RWPE1 (cell line): ENCODE data around the gene TMEM147.

Source experiments
- CTCF ChIA-PET: fragments of 350-600 bp; sonication (Branson Sonifier 250); formaldehyde crosslinking; extraction: SDS; loops from one replicate; lab custom pipeline; 2021; lab: Yijun Ruan, JAX
- POLR2A ChIA-PET: fragments of 400-600 bp; formaldehyde crosslinking; extraction: SDS; loops from one replicate; lab custom pipeline; 2020; ENCODE audit warnings: antibody characterized with exemption; ENCODE audit not compliant: low non-redundant PET; lab: Yijun Ruan, JAX
- DNase-seq: peaks from one replicate; pipeline ENCODE4 v3.0.0; 2012; ENCODE audit warnings: low spot score
- H3K27ac ChIP-seq: fragments of 450-650 bp; 2 replicates; pipeline ENCODE4 v1.5.1; 2017
- TF ChIP-seq, protein P1 (sequence below): fragments of 450-650 bp; conservative IDR thresholded peaks from 2 replicates; pipeline ENCODE4 v1.5.1; 2017; ENCODE audit warnings: low read depth, mild to moderate bottlenecking

TMEM147 gene

DNA sequence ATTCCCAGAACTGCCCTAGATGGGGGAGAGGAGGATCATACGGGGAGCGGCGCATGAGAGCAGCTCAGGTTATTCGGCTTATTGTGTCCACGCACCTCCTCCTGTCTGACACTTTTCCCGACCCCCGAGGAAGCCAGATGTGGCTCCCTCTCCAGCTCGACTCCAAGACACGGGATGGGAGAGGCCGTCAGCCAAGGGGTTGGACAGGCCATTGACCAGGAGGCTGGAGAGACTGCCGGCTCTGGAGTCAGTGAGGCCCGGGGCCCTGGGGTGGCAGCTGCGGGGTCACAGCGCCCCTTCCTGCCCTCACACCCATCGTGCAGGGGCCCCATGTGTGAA lies 34.8 kb upstream of the TMEM147 start:
- DNase-seq = no peak
- POLR2A ChIA-PET = interaction anchor here (0.9 kb wide), 1 partner anchor 52 kb away, joined by 3 read pairs; no protein-coding TSS in a partner anchor
- CTCF ChIA-PET = interaction anchor here (0.5 to 2.2 kb wide), 21 partner anchors 8 to 570 kb away, joined by 3 to 16 read pairs (median 4); partner anchors contain the start of genes PSENEN and U2AF1L4
- peak overlapping the region; percentile 90 for H3K27ac ChIP-seq
- TF ChIP-seq, protein P1, sequence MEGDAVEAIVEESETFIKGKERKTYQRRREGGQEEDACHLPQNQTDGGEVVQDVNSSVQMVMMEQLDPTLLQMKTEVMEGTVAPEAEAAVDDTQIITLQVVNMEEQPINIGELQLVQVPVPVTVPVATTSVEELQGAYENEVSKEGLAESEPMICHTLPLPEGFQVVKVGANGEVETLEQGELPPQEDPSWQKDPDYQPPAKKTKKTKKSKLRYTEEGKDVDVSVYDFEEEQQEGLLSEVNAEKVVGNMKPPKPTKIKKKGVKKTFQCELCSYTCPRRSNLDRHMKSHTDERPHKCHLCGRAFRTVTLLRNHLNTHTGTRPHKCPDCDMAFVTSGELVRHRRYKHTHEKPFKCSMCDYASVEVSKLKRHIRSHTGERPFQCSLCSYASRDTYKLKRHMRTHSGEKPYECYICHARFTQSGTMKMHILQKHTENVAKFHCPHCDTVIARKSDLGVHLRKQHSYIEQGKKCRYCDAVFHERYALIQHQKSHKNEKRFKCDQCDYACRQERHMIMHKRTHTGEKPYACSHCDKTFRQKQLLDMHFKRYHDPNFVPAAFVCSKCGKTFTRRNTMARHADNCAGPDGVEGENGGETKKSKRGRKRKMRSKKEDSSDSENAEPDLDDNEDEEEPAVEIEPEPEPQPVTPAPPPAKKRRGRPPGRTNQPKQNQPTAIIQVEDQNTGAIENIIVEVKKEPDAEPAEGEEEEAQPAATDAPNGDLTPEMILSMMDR = peak; percentile 25

DNA sequence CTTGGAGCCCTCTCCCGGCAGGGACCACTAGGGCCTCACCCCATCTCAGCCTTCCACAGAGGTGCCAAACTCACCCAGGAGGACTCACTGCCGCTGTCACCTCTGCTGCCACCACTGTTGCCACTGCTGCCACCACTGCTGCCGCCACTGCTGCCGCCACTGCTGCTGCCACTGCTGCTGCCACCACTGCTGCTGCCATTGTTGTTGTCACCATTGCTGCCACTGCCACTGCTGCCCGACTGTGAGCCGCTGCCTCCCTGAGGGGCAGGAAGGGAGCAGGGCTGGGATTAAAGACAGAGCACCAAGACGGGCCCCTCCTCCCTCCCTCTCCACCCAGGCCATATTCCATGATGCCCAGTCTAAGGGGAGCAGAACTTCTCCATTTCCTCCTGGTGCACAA lies 34.1 kb upstream of the TMEM147 start:
- H3K27ac ChIP-seq = no peak overlapping the region
- ChIA-PET POLR2A (no interaction called here), CTCF (interaction anchor here (0.6 to 2.2 kb wide), 5 partner anchors 15 to 359 kb away, joined by 3 to 16 read pairs (median 4); no protein-coding TSS in a partner anchor)
- TF ChIP-seq, protein P1 = no peak
- DNase-seq = no peak

DNA sequence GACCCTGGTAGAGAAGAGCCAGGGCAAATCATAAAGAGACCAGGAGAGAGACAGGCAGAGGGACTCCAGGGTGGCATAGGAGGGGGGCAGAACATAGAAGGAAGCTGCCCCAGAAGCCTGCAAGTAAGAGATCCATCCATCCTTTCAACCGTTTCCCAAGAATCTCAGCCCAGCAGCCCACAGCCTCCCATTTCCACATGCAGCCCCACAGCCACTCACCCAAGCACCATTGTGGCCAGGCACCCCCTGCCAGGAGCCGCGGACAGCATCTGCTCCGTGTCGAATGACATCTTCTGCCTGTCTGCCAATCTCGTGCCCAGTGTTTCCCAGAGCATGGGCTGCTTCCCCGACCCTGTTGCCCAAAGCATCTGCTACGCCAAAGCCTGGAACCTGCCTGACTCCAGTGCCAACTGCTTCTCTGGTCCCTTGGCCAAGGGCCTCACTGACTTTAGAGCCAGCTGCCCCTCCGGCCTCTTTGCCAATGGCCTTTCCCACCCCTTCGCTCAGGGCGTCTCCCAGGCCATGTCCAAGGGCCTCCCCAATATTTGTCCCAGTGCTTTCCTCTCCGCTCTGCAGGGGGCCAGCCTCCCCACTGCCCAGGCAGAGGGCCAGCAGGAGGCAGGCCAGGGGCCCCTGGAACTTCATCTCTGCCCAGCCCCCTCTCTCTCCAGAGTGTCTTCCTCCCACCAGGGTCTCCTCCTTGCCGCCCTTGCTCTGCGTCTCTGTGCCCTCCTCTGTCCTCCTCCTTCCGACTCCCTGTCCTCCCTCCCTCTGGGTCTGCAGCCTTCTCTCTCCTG lies 32.4 kb upstream of the TMEM147 start:
- ChIA-PET POLR2A (no interaction called here), CTCF (interaction anchor here (0.6 to 2.0 kb wide), 2 partner anchors 18 to 148 kb away, joined by 3 to 9 read pairs; no protein-coding TSS in a partner anchor)
- no peak for DNase-seq
- TF ChIP-seq, protein P1 = no peak
- no peak overlapping the region for H3K27ac ChIP-seq

DNA sequence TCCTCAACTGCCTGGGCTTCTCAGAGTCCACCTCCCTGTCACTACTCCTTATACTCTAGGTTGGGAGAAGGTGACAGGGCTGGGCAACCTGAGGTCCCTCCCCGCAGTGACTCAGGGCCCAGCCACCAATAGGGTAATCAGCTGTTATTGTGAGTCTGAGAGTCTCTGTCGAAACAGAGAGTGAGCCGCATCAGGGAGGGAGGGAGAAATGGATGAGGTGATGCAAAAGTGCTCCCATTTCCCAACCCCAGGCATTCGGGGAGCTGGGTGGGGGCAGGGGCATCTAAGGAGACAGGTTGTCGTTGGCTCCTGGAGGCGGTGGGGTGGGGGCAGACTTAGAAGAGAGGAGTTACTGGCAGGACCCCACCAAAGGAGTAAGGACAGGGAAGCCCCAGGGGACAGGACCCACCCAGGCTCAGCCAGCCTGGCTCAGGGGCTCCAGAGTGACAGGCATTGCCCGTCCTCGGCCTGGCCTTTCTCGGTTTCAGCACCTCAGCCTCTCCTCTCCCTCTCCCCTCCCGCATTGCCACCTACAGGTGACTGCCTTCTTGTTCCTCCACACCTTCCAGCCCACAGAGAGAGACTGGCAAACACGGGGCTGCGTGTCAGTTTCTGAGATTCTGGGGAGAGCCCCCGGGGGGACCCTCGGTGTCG lies 31.7 kb upstream of the TMEM147 start, which contains the start of gene DMKN:
Gene DMKN, minus strand, starts transcription at position 22 of the 654 bp plus-strand sequence. CDS start 174 bp downstream, outside the sequence.
- POLR2A ChIA-PET = interaction anchor here (0.6 kb wide), 1 partner anchor 18 kb away, joined by 3 read pairs; no protein-coding TSS in a partner anchor
- DNase-seq = peak; percentile 66
- TF ChIP-seq, protein P1 = no peak
- CTCF ChIA-PET = interaction anchor here (0.6 to 2.0 kb wide), 3 partner anchors 19 to 704 kb away, joined by 3 to 10 read pairs (median 9); no protein-coding TSS in a partner anchor
- no peak within 1 kb of the TSS for H3K27ac ChIP-seq

DNA sequence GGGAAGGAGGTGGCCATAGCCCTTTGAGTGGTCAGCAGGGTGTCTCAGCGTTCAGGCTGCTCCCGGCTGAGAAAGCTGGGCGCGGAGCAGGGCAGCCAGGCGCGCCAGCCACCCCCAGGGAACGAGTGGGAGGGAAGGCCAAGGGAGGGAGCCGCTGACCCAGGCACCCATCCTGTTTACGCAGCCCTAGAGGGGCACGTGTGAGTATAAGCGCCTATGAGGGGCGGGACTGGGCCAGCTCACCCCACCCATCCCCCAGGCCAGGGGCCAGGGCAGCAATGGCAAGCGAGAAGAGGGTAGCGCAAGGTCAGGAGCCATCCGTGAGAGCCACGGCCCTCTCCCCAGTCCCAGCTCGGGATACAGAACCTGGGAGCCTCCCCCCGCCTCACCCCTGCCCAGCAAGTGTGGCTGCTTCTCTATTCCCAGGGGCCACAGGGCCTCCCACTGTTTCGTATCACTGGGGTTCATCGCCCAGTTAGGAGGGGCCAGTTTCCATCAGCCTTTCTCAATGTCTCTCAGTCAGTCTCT lies 31.1 kb upstream of the TMEM147 start:
- DNase-seq = no peak
- POLR2A ChIA-PET = no interaction called here
- CTCF ChIA-PET = interaction anchor here (0.6 to 2.0 kb wide), 2 partner anchors 19 to 704 kb away, joined by 9 to 10 read pairs; no protein-coding TSS in a partner anchor
- TF ChIP-seq, protein P1 = no peak
- no peak overlapping the region for H3K27ac ChIP-seq

DNA sequence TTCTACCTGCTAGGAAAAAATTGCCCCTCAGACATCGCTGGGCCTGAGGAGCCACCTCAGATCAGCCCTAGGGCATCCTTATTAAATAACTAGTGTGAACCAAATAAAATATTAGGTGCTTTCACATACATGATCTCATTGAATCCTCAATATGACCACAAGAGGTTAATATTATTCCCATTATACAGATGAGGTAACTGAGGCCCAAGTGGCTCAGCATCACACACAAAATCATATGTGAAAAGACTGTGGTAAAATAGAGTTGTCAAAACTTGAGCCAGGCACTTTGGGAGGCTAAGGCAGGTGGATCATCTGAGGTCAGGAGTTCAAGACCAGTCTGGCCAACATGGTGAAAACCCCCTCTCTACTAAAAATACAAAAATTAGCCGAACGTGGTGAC lies 29.1 kb upstream of the TMEM147 start:
- no peak for DNase-seq
- TF ChIP-seq, protein P1 = no peak
- ChIA-PET CTCF (interaction anchor here (0.7 kb wide), 1 partner anchor 33 kb away, joined by 5 read pairs; no protein-coding TSS in a partner anchor), POLR2A (no interaction called here)
- H3K27ac ChIP-seq = no peak overlapping the region
